ENCODE results near the gene MON2. TPM values are rescaled to one million over a fixed set of nuclear protein-coding genes. Genes with fewer than 3 reads are reported as not detected.
"Not testable (repeated sequence)": the region's sequence is repeated elsewhere in the genome, so short reads cannot be mapped to it uniquely, and the experiment has no call there.

Gene MON2
- total and polyA plus RNA-seq, 8 donors: 3.1 to 191 (median 55.3) TPM

GRCh38 chr12:62552906-62553556 lies 86.4 kb downstream of the MON2 start:
- no peak for TF ChIP-seq EP300 (IDR thresholded peaks at IDR 0.05)
- no peak for TF ChIP-seq CTCF (IDR thresholded peaks at IDR 0.05)
- no peaks in the 10 kb centered on the region for H3K9me3 ChIP-seq
- no peaks in the 10 kb centered on the region for H3K27me3 ChIP-seq
- intact Hi-C loops (cut with DNase I; ENCODE audit: low total_unique reads): no loop called here
- peak in 1 of 2 donors; percentile 4 for DNase-seq
- H3K27ac ChIP-seq: no peak overlapping the region
- 49 to 72% (median 59%) methylated on average over 5 of the region's 5 CpGs for WGBS, 5 donors
- no peak overlapping the region for H3K4me3 ChIP-seq
- H3K36me3 ChIP-seq: peaks cover 12 to 94% (median 85%) of the 10 kb centered on the region in 4 donors
- H3K4me1 ChIP-seq: no peaks in the 10 kb centered on the region

GRCh38 chr12:62559366-62559765 lies 92.7 kb downstream of the MON2 start:
- H3K4me1 ChIP-seq; H3K27ac ChIP-seq; H3K27me3 ChIP-seq; H3K4me3 ChIP-seq; intact Hi-C loops (cut with DNase I; ENCODE audit: low total_unique reads); H3K9me3 ChIP-seq; DNase-seq: not testable (repeated sequence)
- 93 to 100% (median 96%) methylated on average over 1 of the region's 1 CpG for WGBS, 5 donors
- H3K36me3 ChIP-seq: peaks cover 20 to 73% (median 66%) of the 10 kb centered on the region in 4 donors

GRCh38 chr12:62562846-62563245 lies 96.2 kb downstream of the MON2 start:
- Histone ChIP-seq H3K27me3 (no peaks in the 10 kb centered on the region), H3K4me1 (no peaks in the 10 kb centered on the region), H3K27ac (no peak overlapping the region), H3K9me3 (no peaks in the 10 kb centered on the region), H3K4me3 (no peak overlapping the region), H3K36me3 (peaks cover 8 to 68% (median 66%) of the 10 kb centered on the region in 4 donors)
- no peak for DNase-seq
- TF ChIP-seq EP300 (IDR thresholded peaks at IDR 0.05) (no peak), POLR2AphosphoS5 (IDR thresholded peaks at IDR 0.05) (no peak), POLR2A (IDR thresholded peaks at IDR 0.05) (no peak), CTCF (IDR thresholded peaks at IDR 0.05) (no peak)
- 83 to 91% (median 87%) methylated on average over 2 of the region's 2 CpGs for WGBS, 5 donors
- intact Hi-C loops (cut with DNase I; ENCODE audit: low total_unique reads): no loop called here

- TF ChIP-seq EP300 (IDR thresholded peaks at IDR 0.05) (no peak), POLR2AphosphoS5 (IDR thresholded peaks at IDR 0.05) (no peak), CTCF (IDR thresholded peaks at IDR 0.05) (no peak), POLR2A (IDR thresholded peaks at IDR 0.05) (no peak)
- intact Hi-C loops (cut with DNase I; ENCODE audit: low total_unique reads): no loop called here
- no peak for DNase-seq
- H3K36me3 ChIP-seq: peaks cover 0 to 57% (median 54%) of the 10 kb centered on the region in 4 donors
- H3K4me3 ChIP-seq: no peak overlapping the region
- no peaks in the 10 kb centered on the region for H3K9me3 ChIP-seq
- H3K27me3 ChIP-seq: no peaks in the 10 kb centered on the region
- no peaks in the 10 kb centered on the region for H3K4me1 ChIP-seq
- no peak overlapping the region for H3K27ac ChIP-seq
These were observed 108.4 kb downstream of the MON2 start for GRCh38 chr12:62575036-62575435.

- no peak overlapping the region for H3K4me3 ChIP-seq
- TF ChIP-seq EP300 (IDR thresholded peaks at IDR 0.05) (no peak), CTCF (IDR thresholded peaks at IDR 0.05) (no peak), POLR2AphosphoS5 (IDR thresholded peaks at IDR 0.05) (no peak), POLR2A (IDR thresholded peaks at IDR 0.05) (no peak)
- H3K27me3 ChIP-seq: no peaks in the 10 kb centered on the region
- H3K4me1 ChIP-seq: no peaks in the 10 kb centered on the region
- no peak for DNase-seq
- intact Hi-C loops (cut with DNase I; ENCODE audit: low total_unique reads): no loop called here
- 83 to 98% (median 87%) methylated on average over 1 of the region's 1 CpG for WGBS, 5 donors
- no peak overlapping the region for H3K27ac ChIP-seq
- H3K36me3 ChIP-seq: peaks cover 0 to 60% (median 48%) of the 10 kb centered on the region in 4 donors
- no peaks in the 10 kb centered on the region for H3K9me3 ChIP-seq
These were observed 109.9 kb downstream of the MON2 start for GRCh38 chr12:62576503-62576902.

Measured in stomach (tissue), 9 donors.